ENCODE measurements around the gene PDSS2. TPM values are rescaled to one million over a fixed set of nuclear protein-coding genes. Genes with fewer than 3 reads are reported as not detected.

Gene PDSS2
- total and polyA plus RNA-seq, 7 donors = 4.7 to 16.7 (median 9.3) TPM

- DNase-seq (no peak), ATAC-seq (no peak)
- Histone ChIP-seq H3K4me3 (no peak overlapping the region), H3K36me3 (ENCODE audit: insufficient read depth in 1 of 2, low read depth in 1 of 2) (no peaks in the 10 kb centered on the region), H3K27me3 (ENCODE audit: insufficient read depth in 3 of 3, low read length in 2 of 3) (no peaks in the 10 kb centered on the region), H3K9me3 (no peaks in the 10 kb centered on the region), H3K4me1 (no peaks in the 10 kb centered on the region), H3K27ac (no peak overlapping the region)
- TF ChIP-seq CTCF (IDR thresholded peaks at IDR 0.05) = no peak
- intact Hi-C loops (cut with DNase I) = no loop called here
- 61 to 72% (median 62%) methylated on average over 9 of the region's 9 CpGs for WGBS, 3 donors
Observed at GRCh38 chr6:107129370-107129925, 329.9 kb downstream of the PDSS2 start.

- no peaks in the 10 kb centered on the region for H3K27me3 ChIP-seq (ENCODE audit: insufficient read depth in 3 of 3, low read length in 2 of 3)
- ATAC-seq = no peak
- no peak for DNase-seq
- no peaks in the 10 kb centered on the region for H3K36me3 ChIP-seq (ENCODE audit: insufficient read depth in 1 of 2, low read depth in 1 of 2)
- no peak overlapping the region for H3K27ac ChIP-seq
- H3K4me1 ChIP-seq = no peaks in the 10 kb centered on the region
- no peak overlapping the region for H3K4me3 ChIP-seq
- no peaks in the 10 kb centered on the region for H3K9me3 ChIP-seq
- 92 to 93% (median 93%) methylated on average over 2 of the region's 2 CpGs for WGBS, 3 donors
- no peak for TF ChIP-seq CTCF (IDR thresholded peaks at IDR 0.05)
- intact Hi-C loops (cut with DNase I) = no loop called here
Observed at GRCh38 chr6:107128577-107128976, 330.8 kb downstream of the PDSS2 start.

GRCh38 chr6:107128175-107128574 lies 331.2 kb downstream of the PDSS2 start:
- H3K27me3 ChIP-seq (ENCODE audit: insufficient read depth in 3 of 3, low read length in 2 of 3) = no peaks in the 10 kb centered on the region
- intact Hi-C loops (cut with DNase I) = no loop called here
- ATAC-seq (no peak), DNase-seq (no peak)
- no peaks in the 10 kb centered on the region for H3K36me3 ChIP-seq (ENCODE audit: insufficient read depth in 1 of 2, low read depth in 1 of 2)
- H3K4me1 ChIP-seq = no peaks in the 10 kb centered on the region
- 83 to 96% (median 94%) methylated on average over 1 of the region's 1 CpG for WGBS, 3 donors
- no peaks in the 10 kb centered on the region for H3K9me3 ChIP-seq
- no peak overlapping the region for H3K27ac ChIP-seq
- H3K4me3 ChIP-seq = no peak overlapping the region
- TF ChIP-seq CTCF (IDR thresholded peaks at IDR 0.05) = no peak

- DNase-seq = no peak
- intact Hi-C loops (cut with DNase I) = no loop called here
- Histone ChIP-seq H3K9me3 (no peaks in the 10 kb centered on the region), H3K4me3 (no peak overlapping the region), H3K27me3 (ENCODE audit: insufficient read depth in 3 of 3, low read length in 2 of 3) (no peaks in the 10 kb centered on the region), H3K4me1 (no peaks in the 10 kb centered on the region), H3K36me3 (ENCODE audit: insufficient read depth in 1 of 2, low read depth in 1 of 2) (no peaks in the 10 kb centered on the region), H3K27ac (no peak overlapping the region)
- no peak for ATAC-seq
- WGBS, 3 donors = 61 to 76% (median 64%) methylated on average over 5 of the region's 5 CpGs
- no peak for TF ChIP-seq CTCF (IDR thresholded peaks at IDR 0.05)
Observed at GRCh38 chr6:107125771-107126170, 333.6 kb downstream of the PDSS2 start.

GRCh38 chr6:107124934-107125348 lies 334.4 kb downstream of the PDSS2 start:
- no peak for ATAC-seq
- no peaks in the 10 kb centered on the region for H3K36me3 ChIP-seq (ENCODE audit: insufficient read depth in 1 of 2, low read depth in 1 of 2)
- intact Hi-C loops (cut with DNase I) = no loop called here
- H3K9me3 ChIP-seq = no peaks in the 10 kb centered on the region
- H3K27ac ChIP-seq = no peak overlapping the region
- WGBS, 3 donors = 41 to 49% (median 42%) methylated on average over 4 of the region's 4 CpGs
- DNase-seq = no peak
- no peaks in the 10 kb centered on the region for H3K27me3 ChIP-seq (ENCODE audit: insufficient read depth in 3 of 3, low read length in 2 of 3)
- no peak overlapping the region for H3K4me3 ChIP-seq
- no peak for TF ChIP-seq CTCF (IDR thresholded peaks at IDR 0.05)
- no peaks in the 10 kb centered on the region for H3K4me1 ChIP-seq
